Fibroblast of mammary gland (primary cell): ENCODE results near the gene ETV6.

ENCODE experiments used
- DNase-seq: peaks from one replicate; pipeline ENCODE4 v3.0.0-alpha.2; 2010; ENCODE audit warnings: low read depth
- H3K4me3 ChIP-seq: 2 replicates; pipeline ENCODE4 v1.5.1; 2011; ENCODE audit warnings: low read depth, mild to moderate bottlenecking, low read length, moderate library complexity; ENCODE audit not compliant: control insufficient read depth
- TF ChIP-seq, protein P1 (sequence below): conservative IDR thresholded peaks from 2 replicates; pipeline ENCODE4 v1.5.1; 2011; ENCODE audit warnings: low read depth, low read length, inconsistent platforms; ENCODE audit not compliant: control insufficient read depth, insufficient read depth

The ETV6 gene

DNA sequence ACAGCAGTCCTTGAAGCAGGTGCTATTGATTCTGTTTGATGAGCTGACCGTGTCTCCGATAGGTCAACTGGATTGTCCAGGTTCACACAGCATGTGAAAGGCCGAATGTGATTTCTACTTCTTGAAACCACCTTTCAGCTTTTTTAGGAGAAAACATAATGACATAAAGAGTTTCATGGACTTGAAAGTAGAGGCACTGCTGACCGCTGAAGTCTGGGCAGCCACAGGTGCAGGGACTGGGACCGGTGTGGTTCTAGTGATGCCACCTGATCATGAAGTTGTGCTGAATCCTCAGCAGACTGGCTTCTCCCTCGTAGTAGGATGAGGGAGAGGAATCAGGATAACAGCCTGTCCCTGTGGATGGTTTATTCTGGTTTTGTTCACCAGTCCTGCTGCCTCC is 108.1 kb downstream of the ETV6 start:
- H3K4me3 ChIP-seq = no peak overlapping the region
- no peak for DNase-seq
- TF ChIP-seq, protein P1, sequence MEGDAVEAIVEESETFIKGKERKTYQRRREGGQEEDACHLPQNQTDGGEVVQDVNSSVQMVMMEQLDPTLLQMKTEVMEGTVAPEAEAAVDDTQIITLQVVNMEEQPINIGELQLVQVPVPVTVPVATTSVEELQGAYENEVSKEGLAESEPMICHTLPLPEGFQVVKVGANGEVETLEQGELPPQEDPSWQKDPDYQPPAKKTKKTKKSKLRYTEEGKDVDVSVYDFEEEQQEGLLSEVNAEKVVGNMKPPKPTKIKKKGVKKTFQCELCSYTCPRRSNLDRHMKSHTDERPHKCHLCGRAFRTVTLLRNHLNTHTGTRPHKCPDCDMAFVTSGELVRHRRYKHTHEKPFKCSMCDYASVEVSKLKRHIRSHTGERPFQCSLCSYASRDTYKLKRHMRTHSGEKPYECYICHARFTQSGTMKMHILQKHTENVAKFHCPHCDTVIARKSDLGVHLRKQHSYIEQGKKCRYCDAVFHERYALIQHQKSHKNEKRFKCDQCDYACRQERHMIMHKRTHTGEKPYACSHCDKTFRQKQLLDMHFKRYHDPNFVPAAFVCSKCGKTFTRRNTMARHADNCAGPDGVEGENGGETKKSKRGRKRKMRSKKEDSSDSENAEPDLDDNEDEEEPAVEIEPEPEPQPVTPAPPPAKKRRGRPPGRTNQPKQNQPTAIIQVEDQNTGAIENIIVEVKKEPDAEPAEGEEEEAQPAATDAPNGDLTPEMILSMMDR = no peak

GRCh38 chr12:11758087-11758486 is 108.6 kb downstream of the ETV6 start:
- TF ChIP-seq, protein P1 = no peak
- no peak for DNase-seq
- H3K4me3 ChIP-seq = no peak overlapping the region

DNA sequence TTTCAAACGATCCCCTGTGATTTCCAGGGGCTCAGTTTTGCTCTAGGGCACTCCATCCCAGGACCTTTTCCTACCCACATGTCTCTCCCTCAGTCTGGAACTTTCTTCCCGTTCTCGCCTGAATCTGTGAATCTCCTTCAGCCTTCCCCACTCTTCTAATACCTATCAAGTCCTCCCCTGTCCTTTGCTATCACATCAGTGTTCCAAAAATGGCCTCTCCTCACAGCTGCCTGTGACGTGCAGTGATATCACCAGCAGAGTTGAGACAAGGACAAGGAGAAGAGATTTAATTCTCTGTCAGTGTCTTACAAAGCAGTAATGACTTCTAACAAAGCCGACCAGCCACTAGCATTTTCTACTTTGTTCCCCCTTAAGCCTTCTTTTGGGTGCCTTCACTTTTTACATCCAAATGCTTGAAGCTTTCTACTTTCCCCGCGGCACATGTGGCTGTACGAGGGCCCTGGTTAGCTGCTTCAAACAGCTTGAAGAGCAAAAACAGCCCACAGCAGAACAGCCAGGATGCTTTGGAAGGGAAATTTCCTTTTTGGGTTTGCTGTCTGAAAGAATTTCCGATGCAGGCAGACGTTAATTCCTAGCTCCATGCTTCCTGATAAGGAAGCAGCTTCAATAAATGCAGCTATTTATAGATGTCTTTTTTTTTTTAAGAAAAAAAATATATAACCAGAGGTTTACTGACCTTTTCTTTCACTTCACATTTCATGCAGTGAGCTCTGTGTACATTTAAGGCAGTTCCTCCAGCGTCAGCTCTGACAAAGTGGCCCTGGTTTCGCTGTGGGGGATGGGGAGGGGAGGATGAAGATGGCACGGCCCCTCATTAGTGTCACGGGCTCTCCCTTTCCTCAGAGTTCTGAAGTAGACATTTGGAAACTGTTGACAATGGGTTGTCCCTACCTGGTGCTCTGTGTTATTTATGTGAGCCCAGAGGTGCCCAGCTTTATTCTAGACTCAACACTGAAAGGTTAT is 109.3 kb downstream of the ETV6 start:
- no peak overlapping the region for H3K4me3 ChIP-seq
- DNase-seq = no peak
- TF ChIP-seq, protein P1 = no peak

GRCh38 chr12:11759494-11759878 is 110.0 kb downstream of the ETV6 start:
- DNase-seq = no peak
- H3K4me3 ChIP-seq = no peak overlapping the region
- TF ChIP-seq, protein P1 = no peak

GRCh38 chr12:11759899-11760298 is 110.4 kb downstream of the ETV6 start:
- DNase-seq = no peak
- TF ChIP-seq, protein P1 = no peak
- no peak overlapping the region for H3K4me3 ChIP-seq

DNA sequence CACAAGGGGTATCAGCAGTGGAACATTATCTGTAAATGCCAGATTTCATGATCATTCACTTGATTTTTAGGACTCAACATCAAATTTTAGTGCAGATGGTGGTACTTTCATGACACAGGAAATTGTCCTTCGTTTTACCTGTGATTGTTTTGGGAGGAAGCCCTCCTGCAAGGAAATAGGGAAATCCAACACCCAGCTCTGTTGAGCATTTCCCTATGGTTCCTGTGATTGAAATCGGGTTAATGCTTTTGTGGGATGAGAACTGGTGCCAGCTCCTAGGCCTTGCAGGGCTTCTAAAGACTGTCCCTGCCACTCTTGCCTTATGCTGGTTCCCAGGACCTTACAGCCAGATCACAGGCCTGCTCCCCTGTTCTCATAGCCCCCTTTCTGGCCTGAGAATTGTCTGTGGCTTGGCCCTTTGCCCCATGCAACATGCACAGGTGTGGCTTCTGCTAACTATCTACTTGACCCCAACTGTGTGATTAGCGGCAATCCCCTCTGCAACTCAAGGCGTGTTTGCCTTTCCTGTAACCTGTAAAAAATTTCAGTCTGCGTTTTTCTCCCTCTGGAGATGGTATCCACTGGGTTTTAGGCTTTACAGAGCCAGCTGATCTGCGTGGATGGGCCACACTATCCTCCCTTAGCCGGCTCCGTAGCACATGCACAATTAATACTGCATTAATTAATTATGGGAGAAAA is 112.5 kb downstream of the ETV6 start:
- H3K4me3 ChIP-seq = no peak overlapping the region
- TF ChIP-seq, protein P1 = no peak
- no peak for DNase-seq
